MM.1S (cell line): ENCODE data around the gene PPM1G.

Experiments
- EZH2 ChIP-seq: fragments of 300-600 bp; sonication (generic); optimal IDR thresholded peaks from 2 replicates; pipeline ENCODE3; 2017; ENCODE audit warnings: low read depth, mild to moderate bottlenecking, antibody characterized with exemption, low read length, mixed read lengths
- EZH2phosphoT487 ChIP-seq: fragments of 300-600 bp; sonication (generic); IDR thresholded peaks from 2 replicates; pipeline ENCODE4 v1.6.1; 2018; ENCODE audit warnings: antibody characterized with exemption, low read length
- TF ChIP-seq, protein P1 (sequence below): fragments of 300-600 bp; sonication (generic); IDR thresholded peaks from 2 replicates; pipeline ENCODE4 v1.5.1; 2016; ENCODE audit warnings: antibody characterized with exemption, low read length, mixed read lengths

- TF ChIP-seq, protein P1, sequence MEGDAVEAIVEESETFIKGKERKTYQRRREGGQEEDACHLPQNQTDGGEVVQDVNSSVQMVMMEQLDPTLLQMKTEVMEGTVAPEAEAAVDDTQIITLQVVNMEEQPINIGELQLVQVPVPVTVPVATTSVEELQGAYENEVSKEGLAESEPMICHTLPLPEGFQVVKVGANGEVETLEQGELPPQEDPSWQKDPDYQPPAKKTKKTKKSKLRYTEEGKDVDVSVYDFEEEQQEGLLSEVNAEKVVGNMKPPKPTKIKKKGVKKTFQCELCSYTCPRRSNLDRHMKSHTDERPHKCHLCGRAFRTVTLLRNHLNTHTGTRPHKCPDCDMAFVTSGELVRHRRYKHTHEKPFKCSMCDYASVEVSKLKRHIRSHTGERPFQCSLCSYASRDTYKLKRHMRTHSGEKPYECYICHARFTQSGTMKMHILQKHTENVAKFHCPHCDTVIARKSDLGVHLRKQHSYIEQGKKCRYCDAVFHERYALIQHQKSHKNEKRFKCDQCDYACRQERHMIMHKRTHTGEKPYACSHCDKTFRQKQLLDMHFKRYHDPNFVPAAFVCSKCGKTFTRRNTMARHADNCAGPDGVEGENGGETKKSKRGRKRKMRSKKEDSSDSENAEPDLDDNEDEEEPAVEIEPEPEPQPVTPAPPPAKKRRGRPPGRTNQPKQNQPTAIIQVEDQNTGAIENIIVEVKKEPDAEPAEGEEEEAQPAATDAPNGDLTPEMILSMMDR: no peak
- no peak for TF ChIP-seq EZH2
- TF ChIP-seq EZH2phosphoT487: no peak
Observed at GRCh38 chr2:27373567-27373966, 35.8 kb downstream of the PPM1G start.
